CD4-positive, alpha-beta T cell treated with Interleukin-2 at 100 ng/mL for 4 hours (primary cell): ENCODE results near the gene OR6N2.

Experiments used
- DNase-seq: peaks from one replicate; pipeline ENCODE4 v3.0.0-alpha.2; 2020; ENCODE audit warnings: low spot score

Gene OR6N2, protein sequence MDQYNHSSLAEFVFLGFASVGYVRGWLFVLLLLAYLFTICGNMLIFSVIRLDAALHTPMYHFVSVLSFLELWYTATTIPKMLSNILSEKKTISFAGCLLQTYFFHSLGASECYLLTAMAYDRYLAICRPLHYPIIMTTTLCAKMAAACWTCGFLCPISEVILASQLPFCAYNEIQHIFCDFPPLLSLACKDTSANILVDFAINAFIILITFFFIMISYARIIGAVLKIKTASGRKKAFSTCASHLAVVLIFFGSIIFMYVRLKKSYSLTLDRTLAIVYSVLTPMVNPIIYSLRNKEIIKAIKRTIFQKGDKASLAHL

DNA sequence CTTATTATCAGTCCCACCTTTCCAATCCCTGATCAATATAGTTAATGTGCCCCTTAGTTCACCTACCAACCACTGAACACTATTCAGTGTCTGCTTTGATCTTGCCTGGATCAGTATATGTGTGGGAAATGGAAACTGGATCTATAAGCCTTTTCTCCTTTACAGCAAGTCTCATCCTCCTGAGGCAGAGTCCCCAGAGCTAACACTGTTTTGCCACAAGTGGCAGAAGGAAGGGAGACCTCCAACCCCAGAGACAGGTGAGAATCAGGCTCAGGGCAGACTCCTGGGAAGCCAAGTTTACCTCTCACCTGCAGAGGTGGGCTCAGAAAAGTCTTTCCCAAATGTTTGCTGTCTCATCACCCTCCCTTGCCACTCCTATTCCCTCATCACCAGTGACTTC lies at the start of gene OR6N2:
OR6N2 (minus strand) TSS at position 101 of the 400 bp plus-strand sequence. CDS start 3,569 bp downstream, outside the sequence.
- DNase-seq = no peak

DNA sequence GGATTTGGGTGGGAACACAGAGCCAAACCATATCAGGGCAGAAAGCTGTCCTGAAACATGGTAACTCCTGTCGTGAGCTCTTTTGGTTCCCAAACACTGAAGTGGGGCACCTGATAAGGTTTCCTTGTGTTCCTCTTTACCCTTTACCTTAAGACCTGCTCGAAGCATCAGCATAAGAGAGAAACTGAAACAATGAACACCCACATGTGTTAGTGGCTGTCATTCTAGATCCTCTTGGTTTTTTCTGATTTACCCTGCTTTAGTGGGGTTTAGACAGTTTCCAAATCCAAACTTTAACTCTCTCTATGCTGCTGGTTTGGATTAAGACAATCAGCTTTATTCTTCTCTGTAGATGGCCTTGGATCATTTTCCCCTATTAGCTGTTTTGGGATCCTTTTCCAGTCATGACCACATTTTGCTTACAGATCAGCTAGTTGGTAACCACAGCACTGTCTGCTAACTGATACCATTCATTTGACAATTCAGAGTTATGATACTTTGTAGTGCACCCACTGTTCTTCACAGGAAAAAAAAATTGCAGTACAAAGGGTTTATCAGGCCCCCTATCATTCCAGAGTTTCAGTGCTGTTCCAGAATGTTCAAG lies 49.2 kb upstream of the OR6N2 start:
- DNase-seq = no peak

DNA sequence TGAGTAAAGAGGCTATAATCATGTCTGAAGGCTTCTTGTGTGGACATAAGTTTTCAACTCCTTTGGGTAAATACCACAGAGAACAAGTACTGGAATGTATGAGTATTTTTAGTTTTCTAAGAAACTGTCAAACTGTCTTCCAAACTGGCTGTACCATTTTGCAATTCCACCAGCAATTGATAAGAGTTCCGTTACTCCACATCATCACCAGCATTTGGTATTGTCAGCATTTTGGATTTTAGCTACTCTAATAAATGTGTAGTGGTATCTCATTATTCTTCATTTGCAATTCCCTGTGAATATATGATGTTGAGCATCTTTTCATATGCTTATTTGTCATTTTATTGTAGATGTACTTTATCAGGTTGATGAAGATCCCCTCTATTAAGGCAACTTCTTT lies 40.7 kb upstream of the OR6N2 start:
- no peak for DNase-seq

DNA sequence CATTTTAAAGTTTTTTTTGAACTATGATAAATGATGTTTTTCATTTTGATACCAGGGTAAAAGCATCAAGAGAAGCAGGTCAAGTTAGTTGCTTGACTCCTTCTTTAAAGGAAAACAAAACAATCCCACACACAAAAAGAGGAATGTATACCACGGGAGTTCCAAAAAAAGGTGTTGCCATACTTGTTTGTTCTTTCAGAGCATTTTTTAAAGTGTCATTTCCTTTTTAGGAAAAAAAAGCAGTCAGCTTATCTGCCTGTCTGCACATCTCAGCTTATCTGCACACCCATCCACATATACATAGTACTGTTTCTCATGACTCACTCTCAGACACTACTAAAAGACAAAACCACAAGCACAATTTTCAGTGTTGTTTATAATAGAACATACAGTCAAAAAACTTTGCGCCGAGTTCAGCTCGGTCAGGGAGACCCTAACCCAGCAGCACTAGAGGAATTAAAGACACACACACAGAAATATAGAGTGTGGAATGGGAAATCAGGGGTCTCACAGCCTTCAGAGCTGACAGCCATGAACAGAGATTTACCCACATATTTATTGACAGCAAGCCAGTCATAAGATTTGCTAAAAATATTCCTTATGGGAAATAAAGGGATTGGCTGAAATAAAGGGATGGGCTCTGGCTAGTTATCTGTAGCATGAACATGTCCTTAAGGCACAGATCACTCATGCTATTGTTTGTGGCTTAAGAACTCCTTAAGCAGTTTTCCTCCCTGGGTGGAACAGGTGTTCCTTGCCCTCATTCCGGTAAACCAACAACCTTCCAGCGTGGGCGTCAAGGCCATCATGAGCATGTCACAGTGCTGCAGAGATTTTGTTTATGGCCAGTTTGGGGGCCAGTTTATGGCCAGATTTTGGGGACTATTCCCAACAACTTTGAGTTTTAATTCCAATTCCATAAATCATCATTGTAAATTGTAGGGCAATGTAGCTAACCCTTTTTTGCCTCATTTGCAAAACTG lies 38.7 kb upstream of the OR6N2 start:
- peak; percentile 41 for DNase-seq

DNA sequence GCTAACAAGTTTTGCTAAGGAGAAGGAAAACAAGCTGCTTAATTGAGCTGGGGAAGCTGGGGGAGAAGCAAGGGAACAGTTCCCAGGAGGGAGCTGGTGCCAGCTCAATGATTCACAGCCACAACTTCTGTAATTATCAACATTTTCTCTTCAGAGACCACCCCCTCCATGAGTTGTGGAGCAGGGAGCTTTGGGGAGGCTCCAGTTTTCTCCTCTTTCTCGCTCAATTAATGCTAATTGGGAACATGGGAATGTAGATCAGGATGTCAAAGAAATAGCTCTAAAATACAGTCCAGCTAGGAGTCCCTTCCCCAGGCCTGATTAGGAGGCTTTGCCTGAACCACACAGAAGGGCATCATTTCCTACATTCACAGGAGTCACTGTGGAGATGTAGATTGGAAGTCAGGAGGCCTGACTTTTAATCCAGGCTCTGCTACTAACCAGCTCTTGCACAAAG lies 38.0 kb upstream of the OR6N2 start:
- no peak for DNase-seq

DNA sequence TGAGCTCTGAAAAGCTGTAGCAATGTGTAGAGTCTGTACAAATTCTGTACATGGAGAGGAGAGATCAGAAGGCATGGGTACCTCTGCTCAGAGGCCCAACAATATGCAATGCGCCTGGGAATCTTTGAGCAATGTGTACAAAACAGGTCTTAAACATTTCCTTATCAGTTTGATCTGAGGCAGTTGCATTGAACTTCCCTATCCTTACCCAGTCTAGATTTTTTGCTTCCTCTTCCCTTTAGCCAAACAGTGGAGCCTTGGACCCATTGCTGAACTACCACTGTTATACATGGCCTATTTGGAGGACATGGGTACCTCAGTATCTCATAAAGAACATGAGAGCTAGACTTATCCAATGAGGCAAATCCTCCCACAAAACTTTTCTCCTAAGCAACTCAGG lies 37.6 kb upstream of the OR6N2 start:
- DNase-seq = no peak

DNA sequence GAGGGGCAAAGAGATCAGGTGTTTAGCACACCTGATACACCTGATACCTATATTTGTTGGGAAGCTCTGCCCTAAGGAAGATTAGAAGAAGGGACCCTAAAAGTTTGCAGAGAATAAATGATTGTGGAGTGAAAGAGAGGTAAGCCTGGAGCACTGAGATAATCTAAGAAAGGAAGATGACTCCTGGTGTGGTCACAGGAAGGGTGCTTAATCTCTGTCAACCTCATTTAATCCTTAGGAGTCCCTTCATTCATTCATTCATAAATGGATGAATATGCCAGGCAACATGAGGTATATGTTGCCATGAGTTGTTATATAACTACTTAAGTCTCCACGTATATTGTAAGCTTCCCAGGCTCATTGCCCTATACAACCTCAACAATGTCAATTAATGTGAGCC lies 34.0 kb upstream of the OR6N2 start:
- no peak for DNase-seq

DNA sequence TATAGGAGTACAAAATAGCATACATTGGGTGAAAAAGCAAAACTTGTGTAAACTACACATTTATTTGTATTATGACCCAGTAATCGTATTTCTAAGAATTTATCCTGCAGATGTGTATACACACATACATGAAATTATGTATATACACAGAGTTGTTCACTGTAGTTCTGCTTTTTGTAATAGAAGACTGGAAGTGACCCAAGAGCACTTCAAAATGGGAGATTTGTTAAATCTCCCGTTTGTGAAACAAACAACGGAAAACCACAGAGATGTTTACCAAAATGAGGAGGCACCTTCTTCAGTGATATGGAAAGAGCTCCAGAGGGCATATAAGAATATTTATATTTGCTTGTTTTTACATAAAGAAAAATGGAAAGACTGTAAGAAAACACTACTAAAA lies 32.2 kb upstream of the OR6N2 start:
- no peak for DNase-seq

DNA sequence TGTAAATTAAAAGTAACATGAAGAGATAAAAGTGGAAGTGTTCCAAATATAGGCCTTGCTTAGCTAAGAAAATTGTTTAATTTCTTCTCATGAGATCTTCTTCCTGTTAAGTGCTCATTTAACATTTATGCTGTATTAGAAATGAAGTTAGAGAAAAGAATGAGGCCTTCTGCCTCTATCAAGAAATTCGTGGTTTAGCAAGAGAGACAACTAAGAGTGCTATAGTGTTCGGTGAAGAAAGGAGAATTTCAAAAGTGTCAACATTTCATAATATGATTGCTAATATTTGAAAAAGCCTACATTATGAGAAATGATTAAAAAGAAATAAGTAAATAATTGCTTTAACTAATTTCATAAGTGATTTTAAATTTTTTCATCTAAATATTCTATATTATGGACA lies 31.3 kb upstream of the OR6N2 start:
- no peak for DNase-seq

DNA sequence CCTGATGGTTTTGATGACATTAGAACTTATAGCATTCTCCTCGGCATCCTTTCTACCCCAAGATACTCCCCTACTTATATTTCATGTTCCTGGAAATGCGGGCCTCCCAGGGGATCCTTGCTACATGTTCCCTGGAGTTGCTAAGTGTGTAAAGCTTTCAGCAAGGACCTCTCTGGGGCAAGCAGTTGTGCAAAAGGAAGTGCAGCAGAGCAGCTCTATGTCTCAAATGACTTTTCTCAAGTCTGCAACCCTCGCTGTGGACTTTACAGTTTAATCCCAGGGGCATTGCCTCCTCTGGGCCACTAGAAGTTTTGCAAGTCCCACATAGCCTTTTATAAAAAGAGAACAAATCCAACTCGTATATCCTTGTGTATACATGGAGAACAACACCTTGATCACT lies 29.3 kb upstream of the OR6N2 start:
- no peak for DNase-seq

DNA sequence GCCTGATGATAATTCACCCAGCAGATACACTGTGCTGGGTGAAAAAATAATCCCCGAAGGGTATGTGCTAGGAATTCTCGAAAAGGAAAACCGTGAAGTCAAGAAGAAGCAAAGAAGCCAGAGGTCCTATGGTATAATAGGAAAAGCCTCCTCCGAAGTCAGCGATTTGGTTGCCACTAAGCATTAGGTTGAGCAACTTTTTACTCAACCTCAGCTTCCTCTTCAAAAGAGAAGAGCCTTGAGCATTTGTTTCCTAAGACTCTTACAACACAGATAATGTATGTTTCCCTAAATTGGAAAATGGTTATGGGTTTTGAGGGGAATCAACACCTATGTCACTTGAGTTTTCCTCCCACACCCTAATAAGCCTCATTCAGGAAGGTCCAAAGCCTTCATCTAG lies 28.9 kb upstream of the OR6N2 start:
- DNase-seq = no peak

DNA sequence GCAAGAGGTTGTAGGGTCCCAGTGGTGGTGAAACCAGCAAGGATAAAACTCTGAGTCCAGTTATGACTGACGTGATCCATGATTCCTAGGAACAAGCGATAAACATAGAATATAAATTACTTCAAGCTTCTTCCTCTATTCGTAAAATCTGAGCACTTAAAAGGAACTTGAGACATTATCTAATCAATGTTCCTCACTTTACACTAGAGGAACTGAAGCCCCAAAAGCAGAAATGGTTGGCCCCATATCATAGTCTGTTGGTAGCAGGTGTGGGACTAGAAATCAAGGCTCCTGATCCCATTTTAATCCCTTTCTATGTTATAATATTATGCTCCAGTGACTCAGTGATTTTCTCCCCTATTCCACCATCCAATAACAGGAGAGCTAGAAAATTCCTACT lies 28.3 kb upstream of the OR6N2 start:
- no peak for DNase-seq

DNA sequence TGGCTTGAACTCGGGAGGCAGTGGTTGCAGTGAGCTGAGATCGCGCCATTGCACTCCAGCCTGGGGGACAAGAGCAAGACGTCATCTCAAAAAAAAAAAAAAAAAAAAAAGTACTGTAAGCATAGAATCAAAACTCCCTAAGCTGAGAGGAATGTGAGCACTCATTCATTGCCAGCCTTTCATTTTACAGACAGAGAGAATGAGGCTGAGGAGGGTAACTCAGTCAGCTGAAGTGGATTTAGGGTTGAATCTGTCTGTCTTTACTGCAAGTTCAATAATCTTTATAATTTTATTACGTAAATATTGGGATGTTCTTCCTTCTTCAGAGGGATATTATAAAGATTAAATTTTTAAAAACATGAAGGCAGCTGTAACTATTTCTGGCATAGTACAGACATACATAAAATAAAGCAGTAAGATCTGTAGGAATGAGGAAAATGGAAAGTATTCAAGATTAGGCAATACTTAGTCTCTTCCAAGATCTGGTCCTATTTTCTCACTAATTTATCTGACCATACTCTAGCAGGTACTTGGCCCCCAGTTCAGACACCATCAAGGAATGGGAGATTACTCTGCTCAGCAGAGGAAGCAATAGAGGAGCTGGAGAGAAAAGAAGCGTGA lies 26.0 kb upstream of the OR6N2 start:
- DNase-seq = no peak

DNA sequence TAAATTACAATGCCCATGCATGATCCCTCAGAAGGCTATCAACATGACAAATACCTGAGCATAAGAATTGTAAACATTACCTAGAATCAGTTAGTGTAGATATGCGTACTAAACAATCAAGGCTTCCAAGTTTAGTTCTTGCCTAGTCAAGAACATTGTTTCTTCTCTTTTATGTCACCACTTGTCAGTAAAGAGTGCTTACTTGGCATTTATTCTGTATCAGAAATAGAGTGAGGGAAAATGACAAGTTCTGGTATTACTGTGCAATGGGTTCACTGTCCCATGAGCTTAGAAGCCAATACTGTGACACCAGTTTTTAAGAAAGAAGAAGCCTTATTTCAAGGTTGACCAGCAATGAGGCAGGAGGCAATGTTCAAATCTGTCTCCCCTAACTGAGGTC lies 22.7 kb upstream of the OR6N2 start:
- DNase-seq = no peak

DNA sequence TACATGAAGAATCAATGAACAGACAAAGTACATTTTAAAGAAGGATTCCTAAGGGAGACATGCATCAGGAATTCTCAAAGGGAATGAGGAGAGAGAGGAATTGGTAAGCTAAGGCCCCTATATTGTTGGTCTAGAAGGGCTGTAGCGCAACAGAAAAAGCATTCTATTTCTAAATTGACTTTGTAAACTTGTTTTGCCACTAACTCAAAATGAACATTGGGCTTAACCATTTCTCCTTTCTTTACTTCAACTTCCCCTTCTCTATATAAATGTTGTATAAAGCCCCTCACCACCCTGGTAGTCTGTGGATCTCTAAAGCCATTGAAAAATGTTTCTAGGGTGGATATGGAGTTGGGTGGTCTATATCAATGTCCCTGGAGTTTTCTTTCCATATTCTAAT lies 20.4 kb upstream of the OR6N2 start:
- DNase-seq = no peak

DNA sequence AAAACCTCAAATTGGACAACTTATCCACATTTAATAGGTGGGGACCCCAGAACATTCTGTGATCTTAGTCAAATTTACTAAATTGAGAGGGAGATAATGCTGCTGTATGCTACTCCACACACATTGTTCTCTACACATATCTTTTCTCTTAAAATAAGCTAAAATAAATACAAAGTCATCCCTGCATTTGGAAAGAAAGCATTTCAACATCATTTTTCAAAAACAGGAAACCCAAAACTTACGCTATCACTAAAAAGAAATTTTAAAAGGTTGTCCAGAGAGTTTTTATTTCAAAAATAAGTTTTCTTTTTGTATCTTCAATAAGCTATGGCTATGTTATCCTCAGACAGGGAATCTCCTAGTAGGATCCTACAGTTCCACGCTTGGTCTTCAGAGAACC lies 19.5 kb upstream of the OR6N2 start:
- DNase-seq = no peak

DNA sequence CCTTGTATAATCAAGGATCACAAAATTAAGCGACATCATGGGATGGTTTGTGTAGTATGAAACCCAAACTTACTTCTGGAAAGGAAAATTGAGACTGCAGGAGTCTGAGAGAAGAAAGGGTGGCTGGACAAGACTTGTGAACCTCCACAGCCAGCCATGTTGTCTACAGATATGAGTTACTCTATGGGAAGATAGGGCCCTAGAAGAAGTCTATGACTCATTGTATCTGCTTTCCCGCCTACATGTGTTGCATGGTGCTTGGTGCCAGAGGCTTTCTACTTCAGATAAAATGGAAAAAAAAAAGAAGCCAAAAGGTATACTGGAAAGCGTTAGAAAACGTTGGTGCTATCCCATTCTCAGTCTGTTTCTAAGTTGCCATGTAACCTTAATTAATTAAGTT lies 18.7 kb upstream of the OR6N2 start:
- no peak for DNase-seq

DNA sequence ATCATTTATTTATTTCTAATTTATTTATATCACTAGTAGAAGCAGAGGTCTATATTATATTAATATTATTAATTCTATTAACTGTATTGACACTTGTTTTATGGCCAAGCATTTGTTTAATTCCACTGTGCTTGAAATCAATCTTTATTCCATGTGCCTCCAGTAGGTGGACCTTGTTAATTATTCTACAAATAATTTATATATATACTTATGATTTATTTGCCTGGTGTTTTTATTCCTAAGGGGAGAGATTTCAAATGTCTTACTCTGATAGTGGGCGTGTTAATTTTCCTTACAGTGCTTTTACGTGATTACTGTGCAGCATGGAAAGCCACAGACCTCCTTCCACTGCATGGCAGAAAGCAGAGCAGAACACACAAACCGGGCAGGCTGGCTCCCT lies 17.5 kb upstream of the OR6N2 start:
- DNase-seq = no peak

DNA sequence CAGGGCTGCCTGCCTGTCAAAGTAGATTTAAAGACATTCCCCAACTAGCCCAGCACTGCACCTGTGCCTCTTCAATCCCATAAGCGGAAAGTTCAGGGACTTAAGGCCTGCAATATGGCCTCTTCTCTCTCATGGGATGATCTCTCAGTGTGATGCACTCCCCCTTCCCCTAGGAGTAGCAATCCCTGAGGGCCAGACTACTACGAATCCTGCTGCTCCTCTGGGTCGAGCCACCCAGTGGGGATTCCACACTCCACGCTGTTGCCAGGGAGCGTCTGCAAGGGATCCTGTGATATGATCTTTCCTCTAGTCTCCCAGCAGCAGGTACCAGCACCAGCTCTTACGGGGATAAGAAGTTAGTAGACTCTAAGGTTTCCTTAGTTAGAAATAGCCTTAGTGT lies 13.2 kb upstream of the OR6N2 start:
- no peak for DNase-seq

DNA sequence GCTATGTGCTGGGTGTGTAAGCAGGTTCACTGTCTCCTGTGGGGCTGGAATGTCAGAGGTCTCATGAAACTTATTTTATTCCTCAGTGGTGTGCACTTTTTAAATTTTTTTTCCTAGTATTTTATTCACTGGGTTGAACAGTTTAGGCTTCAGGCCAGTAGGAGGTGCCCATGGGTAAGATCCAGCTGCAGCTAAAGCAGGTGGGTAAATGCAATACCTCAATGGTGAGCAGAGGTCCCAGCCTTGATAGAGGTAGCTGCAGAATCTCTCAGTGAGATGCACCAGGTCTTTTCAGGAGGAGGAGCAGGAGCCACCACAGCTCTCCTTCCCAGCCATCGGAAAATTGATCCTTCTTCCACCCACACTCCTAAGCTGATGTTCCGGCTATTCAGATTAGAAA lies 12.6 kb upstream of the OR6N2 start:
- DNase-seq = peak; percentile 40

DNA sequence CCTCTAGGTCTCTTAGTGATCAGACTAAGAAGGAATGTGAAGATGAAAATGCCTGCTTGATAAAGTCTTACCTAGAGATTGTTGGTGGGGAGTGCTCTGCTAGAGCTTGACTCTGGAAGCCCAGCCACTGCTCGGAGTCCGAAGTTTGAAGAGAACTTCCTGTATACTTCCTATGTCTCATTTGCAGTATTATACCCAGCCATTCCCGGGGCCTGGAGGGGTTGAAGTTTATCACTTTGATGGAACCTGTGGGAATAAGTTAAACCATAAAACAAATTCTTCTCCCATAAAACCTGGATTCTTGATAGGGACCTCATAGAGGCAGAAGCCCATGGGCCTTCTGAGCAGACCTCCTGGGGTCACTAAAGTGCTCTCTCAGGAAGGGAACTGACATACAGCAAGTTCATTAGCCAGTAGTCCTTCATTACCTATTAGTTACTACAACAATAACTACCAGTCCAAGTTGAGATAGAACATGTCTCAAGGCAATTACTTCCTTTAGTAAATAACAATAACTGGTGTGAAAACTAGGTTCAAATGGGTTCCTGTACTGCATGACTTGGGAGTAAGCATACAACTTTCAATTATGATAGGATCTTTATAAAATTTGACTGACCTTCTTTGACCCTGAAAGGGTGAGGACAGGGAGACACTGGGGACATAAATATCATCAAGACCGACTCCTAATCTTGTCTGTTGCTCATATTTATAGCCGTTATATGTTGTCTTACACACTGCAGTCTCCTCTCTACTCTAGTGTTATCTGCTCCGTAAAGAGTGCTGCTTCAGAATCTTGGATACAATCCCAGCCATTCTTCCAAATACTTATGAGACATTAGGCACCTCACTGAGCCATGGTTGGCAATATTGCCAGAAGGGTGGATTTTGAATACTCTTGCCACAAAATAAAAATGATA lies 8.8 kb downstream of the OR6N2 start, which contains the start of gene OR6N1:
OR6N1 (minus strand) TSS at position 246 of the 917 bp plus-strand sequence. CDS start 5,513 bp downstream, outside the sequence.
- no peak for DNase-seq
